HEK293 (cell line): ENCODE data around the gene DRC1.

Experiments used
- CTCF ChIA-PET: fragments of 350-600 bp; formaldehyde crosslinking; extraction: SDS; loops from one replicate; lab custom pipeline; 2021; ENCODE audit warnings: antibody characterized with exemption; lab: Yijun Ruan, JAX
- POLR2A ChIA-PET: fragments of 300-600 bp; formaldehyde crosslinking; extraction: SDS; loops from one replicate; lab custom pipeline; 2020; ENCODE audit warnings: antibody characterized with exemption, inconsistent platforms; lab: Yijun Ruan, JAX
- H3K27ac ChIP-seq: fragments of 200-500 bp; sonication (Bioruptor generic); 2 replicates; pipeline ENCODE4 v1.5.1; 2014; ENCODE audit warnings: low read depth, low read length, control low read depth, inconsistent platforms; ENCODE audit errors: extremely low read depth
- H3K36me3 ChIP-seq, 2 experiments: fragments of 200-500 bp in 1 of 2; sonication (Bioruptor generic) in 1 of 2; 1 replicate in 1 of 2; 2 replicates in 1 of 2; pipeline ENCODE4 v1.5.1; 2014 to 2017; ENCODE audit warnings: inconsistent platforms in 2 of 2, low read length in 2 of 2; ENCODE audit not compliant: control insufficient read depth in 2 of 2, insufficient read depth in 1 of 2
- H3K4me1 ChIP-seq: fragments of 200-500 bp; sonication (Bioruptor generic); 2 replicates; pipeline ENCODE4 v1.5.1; 2014; ENCODE audit warnings: mild to moderate bottlenecking, low read length, inconsistent platforms; ENCODE audit not compliant: control insufficient read depth, insufficient read depth
- H3K4me3 ChIP-seq: 2 replicates; pipeline ENCODE4 v1.5.1; 2011; ENCODE audit warnings: low read depth, mild to moderate bottlenecking, control low read depth, low read length, moderate library complexity
- H3K9me3 ChIP-seq: fragments of 200-500 bp; sonication (Bioruptor generic); 2 replicates; pipeline ENCODE4 v1.5.1; 2014; ENCODE audit warnings: low read depth, low read length, inconsistent platforms; ENCODE audit not compliant: control insufficient read depth, insufficient read depth
- EGR2 ChIP-seq: fragments of 450-650 bp; formaldehyde crosslinking; IDR thresholded peaks from 2 replicates; pipeline ENCODE4 v1.5.1; 2016; ENCODE audit warnings: low read depth, missing biosample characterization, missing genetic modification characterization
- GLI2 ChIP-seq: fragments of 450-650 bp; formaldehyde crosslinking; IDR thresholded peaks from 2 replicates; pipeline ENCODE4; 2017; ENCODE audit warnings: missing biosample characterization, missing genetic modification characterization, low read depth, borderline replicate concordance
- IKZF3 ChIP-seq: fragments of 450-650 bp; IDR thresholded peaks from 2 replicates; pipeline ENCODE4 v1.5.0; 2018; ENCODE audit warnings: missing biosample characterization, mild to moderate bottlenecking, missing genetic modification characterization, moderate library complexity
- KLF10 ChIP-seq: fragments of 450-650 bp; IDR thresholded peaks from 2 replicates; pipeline ENCODE4 v1.5.1; 2018; ENCODE audit warnings: missing biosample characterization, mild to moderate bottlenecking, missing genetic modification characterization
- KLF7 ChIP-seq: fragments of 450-650 bp; formaldehyde crosslinking; IDR thresholded peaks from 2 replicates; pipeline ENCODE4 v1.5.1; 2016; ENCODE audit warnings: missing biosample characterization, missing genetic modification characterization, borderline replicate concordance
- MZF1 ChIP-seq: fragments of 450-650 bp; formaldehyde crosslinking; IDR thresholded peaks from 2 replicates; pipeline ENCODE4 v1.5.1; 2017; ENCODE audit warnings: missing biosample characterization, missing genetic modification characterization, borderline replicate concordance
- YY1 ChIP-seq: fragments of 450-650 bp; formaldehyde crosslinking; IDR thresholded peaks from 2 replicates; pipeline ENCODE4 v1.5.1; 2018; ENCODE audit warnings: missing biosample characterization, missing genetic modification characterization
- ZFP3 ChIP-seq: fragments of 450-650 bp; formaldehyde crosslinking; IDR thresholded peaks from 2 replicates; pipeline ENCODE4 v1.5.1; 2016; ENCODE audit warnings: low read depth, missing biosample characterization, missing genetic modification characterization
- ZFP41 ChIP-seq: fragments of 450-650 bp; formaldehyde crosslinking; IDR thresholded peaks from 2 replicates; pipeline ENCODE4 v1.5.1; 2016; ENCODE audit warnings: missing biosample characterization, missing genetic modification characterization, borderline replicate concordance
- ZNF10 ChIP-seq: fragments of 450-650 bp; formaldehyde crosslinking; IDR thresholded peaks from 2 replicates; pipeline ENCODE4 v1.5.1; 2017; ENCODE audit warnings: missing biosample characterization, missing genetic modification characterization
- ZNF354C ChIP-seq: fragments of 450-650 bp; formaldehyde crosslinking; IDR thresholded peaks from 2 replicates; pipeline ENCODE4 v1.5.1; 2016; ENCODE audit warnings: missing biosample characterization, missing genetic modification characterization, low read depth, borderline replicate concordance
- ZNF366 ChIP-seq: fragments of 450-650 bp; formaldehyde crosslinking; conservative IDR thresholded peaks from 2 replicates; pipeline ENCODE4 v1.5.1; 2016; ENCODE audit warnings: missing biosample characterization, missing genetic modification characterization
- TF ChIP-seq, protein P1 (sequence below): fragments of 450-650 bp; IDR thresholded peaks from 2 replicates; pipeline ENCODE4 v1.5.1; 2018; ENCODE audit warnings: missing biosample characterization, mild to moderate bottlenecking, missing genetic modification characterization
- TF ChIP-seq, protein P2 (sequence below): fragments of 450-650 bp; formaldehyde crosslinking; IDR thresholded peaks from 2 replicates; pipeline ENCODE4 v1.5.1; 2017; ENCODE audit warnings: missing biosample characterization, missing genetic modification characterization
- TF ChIP-seq, protein P3 (sequence below): fragments of 450-650 bp; formaldehyde crosslinking; IDR thresholded peaks from 2 replicates; pipeline ENCODE4 v1.5.0; 2017; ENCODE audit warnings: missing biosample characterization, missing genetic modification characterization, borderline replicate concordance
- TF ChIP-seq, protein P4 (sequence below): fragments of 450-650 bp; formaldehyde crosslinking; IDR thresholded peaks from 2 replicates; pipeline ENCODE4 v1.5.1; 2016; ENCODE audit warnings: missing biosample characterization, missing genetic modification characterization, borderline replicate concordance

The DRC1 gene

DNA sequence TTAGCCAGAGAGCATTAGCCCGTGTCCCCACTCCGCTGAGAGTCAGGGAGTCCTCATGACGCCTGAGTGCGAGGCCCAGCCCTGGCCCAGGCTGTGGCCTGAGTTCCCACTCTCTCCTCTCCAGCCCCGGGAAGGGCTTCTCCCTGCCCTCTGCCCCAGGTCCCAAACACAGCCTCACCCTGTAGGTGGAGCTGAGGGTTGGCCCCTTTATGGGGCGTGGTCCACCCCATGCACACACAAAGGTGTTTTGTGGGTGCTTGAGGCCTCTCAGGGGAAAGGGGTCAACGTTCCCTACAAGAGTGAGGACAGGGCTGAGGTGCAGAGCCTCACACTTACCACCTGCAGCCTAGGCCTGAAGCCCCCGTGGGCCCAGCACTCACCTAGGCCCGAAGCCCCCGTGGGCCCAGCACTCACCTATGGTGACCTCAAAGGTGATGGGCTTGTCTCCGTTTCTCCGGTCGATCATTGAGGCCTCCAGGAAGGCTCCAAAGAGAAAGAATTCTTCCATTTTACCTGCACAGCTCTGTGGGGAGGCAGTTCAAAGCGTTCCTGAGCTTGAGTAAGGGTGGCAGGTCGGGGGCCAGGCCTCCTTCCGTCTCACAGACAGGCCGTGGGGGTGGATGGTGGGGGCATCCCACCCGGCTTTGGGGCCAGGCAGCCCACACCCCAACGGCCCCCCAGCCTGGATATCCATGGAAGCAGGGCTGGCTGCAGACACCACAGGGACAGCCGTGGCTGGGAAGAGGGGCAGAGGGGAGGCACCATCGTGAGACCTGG is 78.3 kb downstream of the DRC1 start:
- Histone ChIP-seq H3K36me3 (no peaks in the 10 kb centered on the region), H3K27ac (no peak overlapping the region), H3K4me1 (no peaks in the 10 kb centered on the region), H3K9me3 (no peaks in the 10 kb centered on the region), H3K4me3 (no peak overlapping the region)
- TF ChIP-seq KLF7 (tag by site-specific recombination) = no peak
- no peak for TF ChIP-seq IKZF3 (tag by site-specific recombination)
- TF ChIP-seq, protein P1, sequence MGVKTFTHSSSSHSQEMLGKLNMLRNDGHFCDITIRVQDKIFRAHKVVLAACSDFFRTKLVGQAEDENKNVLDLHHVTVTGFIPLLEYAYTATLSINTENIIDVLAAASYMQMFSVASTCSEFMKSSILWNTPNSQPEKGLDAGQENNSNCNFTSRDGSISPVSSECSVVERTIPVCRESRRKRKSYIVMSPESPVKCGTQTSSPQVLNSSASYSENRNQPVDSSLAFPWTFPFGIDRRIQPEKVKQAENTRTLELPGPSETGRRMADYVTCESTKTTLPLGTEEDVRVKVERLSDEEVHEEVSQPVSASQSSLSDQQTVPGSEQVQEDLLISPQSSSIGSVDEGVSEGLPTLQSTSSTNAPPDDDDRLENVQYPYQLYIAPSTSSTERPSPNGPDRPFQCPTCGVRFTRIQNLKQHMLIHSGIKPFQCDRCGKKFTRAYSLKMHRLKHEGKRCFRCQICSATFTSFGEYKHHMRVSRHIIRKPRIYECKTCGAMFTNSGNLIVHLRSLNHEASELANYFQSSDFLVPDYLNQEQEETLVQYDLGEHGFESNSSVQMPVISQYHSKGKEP (tag by site-specific recombination) = no peak
- no peak for TF ChIP-seq YY1 (tag by site-specific recombination)
- no peak for TF ChIP-seq ZFP41 (tag by site-specific recombination)
- TF ChIP-seq ZFP3 = no peak
- TF ChIP-seq, protein P2, sequence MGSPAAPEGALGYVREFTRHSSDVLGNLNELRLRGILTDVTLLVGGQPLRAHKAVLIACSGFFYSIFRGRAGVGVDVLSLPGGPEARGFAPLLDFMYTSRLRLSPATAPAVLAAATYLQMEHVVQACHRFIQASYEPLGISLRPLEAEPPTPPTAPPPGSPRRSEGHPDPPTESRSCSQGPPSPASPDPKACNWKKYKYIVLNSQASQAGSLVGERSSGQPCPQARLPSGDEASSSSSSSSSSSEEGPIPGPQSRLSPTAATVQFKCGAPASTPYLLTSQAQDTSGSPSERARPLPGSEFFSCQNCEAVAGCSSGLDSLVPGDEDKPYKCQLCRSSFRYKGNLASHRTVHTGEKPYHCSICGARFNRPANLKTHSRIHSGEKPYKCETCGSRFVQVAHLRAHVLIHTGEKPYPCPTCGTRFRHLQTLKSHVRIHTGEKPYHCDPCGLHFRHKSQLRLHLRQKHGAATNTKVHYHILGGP (tag by site-specific recombination) = no peak
- ChIA-PET POLR2A (interaction anchor here (0.6 kb wide), 1 partner anchor 356 kb away, joined by 4 read pairs; no protein-coding TSS in a partner anchor), CTCF (interaction anchor here (0.6 to 0.7 kb wide), 3 partner anchors 80 to 827 kb away, joined by 3 to 5 read pairs (median 5); no protein-coding TSS in a partner anchor)

DNA sequence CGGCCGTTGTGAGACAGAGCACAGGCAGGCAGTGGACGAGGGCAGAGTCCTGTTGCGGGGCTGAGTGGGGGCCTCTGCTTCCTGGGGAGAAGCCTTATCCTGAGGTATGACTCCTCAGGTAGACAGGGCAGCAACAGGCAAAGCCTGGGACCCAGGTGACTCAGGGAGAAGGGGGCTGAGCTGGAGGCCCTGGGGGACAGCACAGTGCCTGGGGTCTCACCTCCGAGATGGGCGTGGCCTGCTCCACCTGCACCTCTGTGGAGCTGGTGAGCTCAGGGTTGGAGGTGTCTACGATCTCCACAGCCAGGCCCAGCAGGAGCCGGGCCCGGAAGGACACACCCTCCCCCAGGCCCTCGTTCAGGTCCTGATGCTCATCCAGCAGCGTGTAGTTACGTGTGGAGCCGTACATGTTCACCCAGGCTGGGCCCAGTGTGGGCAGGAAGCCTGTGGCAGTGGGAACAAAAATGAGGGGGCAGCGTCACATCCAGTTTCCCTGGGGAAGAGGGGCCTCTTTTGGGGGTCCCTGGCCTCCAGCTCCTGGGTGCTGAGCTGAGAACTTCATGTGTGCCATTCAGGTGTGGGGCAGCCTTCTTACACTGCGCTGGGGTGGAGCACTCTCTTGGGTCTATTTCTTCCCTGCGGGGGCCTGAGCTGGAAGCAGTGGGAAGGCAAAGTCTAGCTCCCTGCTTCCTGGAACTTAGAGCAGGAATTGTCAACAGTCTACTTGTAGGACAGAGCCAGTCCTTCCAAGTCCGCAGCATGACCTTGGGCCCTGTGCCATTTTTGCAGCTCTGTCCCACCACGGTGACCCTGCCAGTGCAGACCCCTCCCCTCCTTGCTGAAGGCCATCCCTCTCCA is 79.1 kb downstream of the DRC1 start:
- Histone ChIP-seq H3K9me3 (no peaks in the 10 kb centered on the region), H3K4me3 (no peak overlapping the region), H3K36me3 (no peaks in the 10 kb centered on the region), H3K27ac (no peak overlapping the region), H3K4me1 (no peaks in the 10 kb centered on the region)
- CTCF ChIA-PET = interaction anchor here (0.6 to 1.0 kb wide), 3 partner anchors 79 to 828 kb away, joined by 3 to 5 read pairs (median 3); no protein-coding TSS in a partner anchor
- POLR2A ChIA-PET = no interaction called here
- TF ChIP-seq ZFP3 = no peak
- no peak for TF ChIP-seq EGR2
- TF ChIP-seq KLF10 (tag by site-specific recombination) = no peak
- TF ChIP-seq ZNF366 = no peak
- TF ChIP-seq, protein P3, sequence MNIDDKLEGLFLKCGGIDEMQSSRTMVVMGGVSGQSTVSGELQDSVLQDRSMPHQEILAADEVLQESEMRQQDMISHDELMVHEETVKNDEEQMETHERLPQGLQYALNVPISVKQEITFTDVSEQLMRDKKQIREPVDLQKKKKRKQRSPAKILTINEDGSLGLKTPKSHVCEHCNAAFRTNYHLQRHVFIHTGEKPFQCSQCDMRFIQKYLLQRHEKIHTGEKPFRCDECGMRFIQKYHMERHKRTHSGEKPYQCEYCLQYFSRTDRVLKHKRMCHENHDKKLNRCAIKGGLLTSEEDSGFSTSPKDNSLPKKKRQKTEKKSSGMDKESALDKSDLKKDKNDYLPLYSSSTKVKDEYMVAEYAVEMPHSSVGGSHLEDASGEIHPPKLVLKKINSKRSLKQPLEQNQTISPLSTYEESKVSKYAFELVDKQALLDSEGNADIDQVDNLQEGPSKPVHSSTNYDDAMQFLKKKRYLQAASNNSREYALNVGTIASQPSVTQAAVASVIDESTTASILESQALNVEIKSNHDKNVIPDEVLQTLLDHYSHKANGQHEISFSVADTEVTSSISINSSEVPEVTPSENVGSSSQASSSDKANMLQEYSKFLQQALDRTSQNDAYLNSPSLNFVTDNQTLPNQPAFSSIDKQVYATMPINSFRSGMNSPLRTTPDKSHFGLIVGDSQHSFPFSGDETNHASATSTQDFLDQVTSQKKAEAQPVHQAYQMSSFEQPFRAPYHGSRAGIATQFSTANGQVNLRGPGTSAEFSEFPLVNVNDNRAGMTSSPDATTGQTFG (tag by site-specific recombination) = no peak
- TF ChIP-seq ZNF10 (tag by site-specific recombination) = no peak
- TF ChIP-seq GLI2 (tag by site-specific recombination) = no peak
- no peak for TF ChIP-seq ZNF354C (tag by site-specific recombination)
- TF ChIP-seq, protein P4, sequence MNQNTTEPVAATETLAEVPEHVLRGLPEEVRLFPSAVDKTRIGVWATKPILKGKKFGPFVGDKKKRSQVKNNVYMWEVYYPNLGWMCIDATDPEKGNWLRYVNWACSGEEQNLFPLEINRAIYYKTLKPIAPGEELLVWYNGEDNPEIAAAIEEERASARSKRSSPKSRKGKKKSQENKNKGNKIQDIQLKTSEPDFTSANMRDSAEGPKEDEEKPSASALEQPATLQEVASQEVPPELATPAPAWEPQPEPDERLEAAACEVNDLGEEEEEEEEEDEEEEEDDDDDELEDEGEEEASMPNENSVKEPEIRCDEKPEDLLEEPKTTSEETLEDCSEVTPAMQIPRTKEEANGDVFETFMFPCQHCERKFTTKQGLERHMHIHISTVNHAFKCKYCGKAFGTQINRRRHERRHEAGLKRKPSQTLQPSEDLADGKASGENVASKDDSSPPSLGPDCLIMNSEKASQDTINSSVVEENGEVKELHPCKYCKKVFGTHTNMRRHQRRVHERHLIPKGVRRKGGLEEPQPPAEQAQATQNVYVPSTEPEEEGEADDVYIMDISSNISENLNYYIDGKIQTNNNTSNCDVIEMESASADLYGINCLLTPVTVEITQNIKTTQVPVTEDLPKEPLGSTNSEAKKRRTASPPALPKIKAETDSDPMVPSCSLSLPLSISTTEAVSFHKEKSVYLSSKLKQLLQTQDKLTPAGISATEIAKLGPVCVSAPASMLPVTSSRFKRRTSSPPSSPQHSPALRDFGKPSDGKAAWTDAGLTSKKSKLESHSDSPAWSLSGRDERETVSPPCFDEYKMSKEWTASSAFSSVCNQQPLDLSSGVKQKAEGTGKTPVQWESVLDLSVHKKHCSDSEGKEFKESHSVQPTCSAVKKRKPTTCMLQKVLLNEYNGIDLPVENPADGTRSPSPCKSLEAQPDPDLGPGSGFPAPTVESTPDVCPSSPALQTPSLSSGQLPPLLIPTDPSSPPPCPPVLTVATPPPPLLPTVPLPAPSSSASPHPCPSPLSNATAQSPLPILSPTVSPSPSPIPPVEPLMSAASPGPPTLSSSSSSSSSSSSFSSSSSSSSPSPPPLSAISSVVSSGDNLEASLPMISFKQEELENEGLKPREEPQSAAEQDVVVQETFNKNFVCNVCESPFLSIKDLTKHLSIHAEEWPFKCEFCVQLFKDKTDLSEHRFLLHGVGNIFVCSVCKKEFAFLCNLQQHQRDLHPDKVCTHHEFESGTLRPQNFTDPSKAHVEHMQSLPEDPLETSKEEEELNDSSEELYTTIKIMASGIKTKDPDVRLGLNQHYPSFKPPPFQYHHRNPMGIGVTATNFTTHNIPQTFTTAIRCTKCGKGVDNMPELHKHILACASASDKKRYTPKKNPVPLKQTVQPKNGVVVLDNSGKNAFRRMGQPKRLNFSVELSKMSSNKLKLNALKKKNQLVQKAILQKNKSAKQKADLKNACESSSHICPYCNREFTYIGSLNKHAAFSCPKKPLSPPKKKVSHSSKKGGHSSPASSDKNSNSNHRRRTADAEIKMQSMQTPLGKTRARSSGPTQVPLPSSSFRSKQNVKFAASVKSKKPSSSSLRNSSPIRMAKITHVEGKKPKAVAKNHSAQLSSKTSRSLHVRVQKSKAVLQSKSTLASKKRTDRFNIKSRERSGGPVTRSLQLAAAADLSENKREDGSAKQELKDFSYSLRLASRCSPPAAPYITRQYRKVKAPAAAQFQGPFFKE (tag by site-specific recombination) = no peak
- TF ChIP-seq MZF1 = no peak
